ENCODE results near the gene C1QTNF9.

Gene C1QTNF9

DNA sequence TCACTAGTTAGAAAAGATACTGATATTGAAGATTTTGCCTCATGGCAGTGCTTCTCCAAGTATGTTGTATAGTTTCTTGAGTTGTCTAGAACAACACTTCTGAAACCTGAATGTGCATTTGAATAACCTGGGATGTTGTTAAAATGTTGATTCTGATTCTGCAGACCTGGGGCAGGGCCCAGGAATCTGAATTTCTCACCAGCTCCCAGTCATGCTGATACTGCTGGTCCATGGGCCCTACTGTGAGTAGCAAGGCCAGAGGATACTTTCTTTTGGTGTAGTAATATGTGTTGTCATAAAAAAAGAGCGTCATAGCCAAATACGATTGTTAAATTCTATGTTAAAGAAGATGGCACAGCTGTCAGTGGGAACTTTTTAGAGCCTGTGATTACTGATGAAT, 41.6 kb upstream of the C1QTNF9 start:
- no peak for TF ChIP-seq NFIC (IDR thresholded peaks at IDR 0.05)

DNA sequence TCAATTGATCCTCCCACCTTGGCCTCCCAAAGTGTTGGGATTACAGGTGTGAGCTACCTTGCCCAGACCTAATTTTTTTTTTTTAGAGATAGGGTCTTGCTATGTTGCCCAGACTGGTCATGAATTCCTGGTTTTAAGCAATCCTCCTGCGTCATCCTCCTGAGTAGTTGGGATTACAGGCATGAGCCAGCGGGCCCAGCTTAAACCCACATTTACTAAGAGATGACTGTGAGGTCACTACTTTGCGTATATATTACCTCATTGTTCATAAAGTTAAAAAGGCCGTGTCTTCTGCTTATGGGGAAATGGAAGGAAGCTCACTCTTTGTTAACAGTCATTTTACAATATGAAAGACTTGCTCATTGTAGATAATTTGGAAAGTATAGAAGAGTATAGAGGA, 39.6 kb upstream of the C1QTNF9 start:
- TF ChIP-seq, protein P1, sequence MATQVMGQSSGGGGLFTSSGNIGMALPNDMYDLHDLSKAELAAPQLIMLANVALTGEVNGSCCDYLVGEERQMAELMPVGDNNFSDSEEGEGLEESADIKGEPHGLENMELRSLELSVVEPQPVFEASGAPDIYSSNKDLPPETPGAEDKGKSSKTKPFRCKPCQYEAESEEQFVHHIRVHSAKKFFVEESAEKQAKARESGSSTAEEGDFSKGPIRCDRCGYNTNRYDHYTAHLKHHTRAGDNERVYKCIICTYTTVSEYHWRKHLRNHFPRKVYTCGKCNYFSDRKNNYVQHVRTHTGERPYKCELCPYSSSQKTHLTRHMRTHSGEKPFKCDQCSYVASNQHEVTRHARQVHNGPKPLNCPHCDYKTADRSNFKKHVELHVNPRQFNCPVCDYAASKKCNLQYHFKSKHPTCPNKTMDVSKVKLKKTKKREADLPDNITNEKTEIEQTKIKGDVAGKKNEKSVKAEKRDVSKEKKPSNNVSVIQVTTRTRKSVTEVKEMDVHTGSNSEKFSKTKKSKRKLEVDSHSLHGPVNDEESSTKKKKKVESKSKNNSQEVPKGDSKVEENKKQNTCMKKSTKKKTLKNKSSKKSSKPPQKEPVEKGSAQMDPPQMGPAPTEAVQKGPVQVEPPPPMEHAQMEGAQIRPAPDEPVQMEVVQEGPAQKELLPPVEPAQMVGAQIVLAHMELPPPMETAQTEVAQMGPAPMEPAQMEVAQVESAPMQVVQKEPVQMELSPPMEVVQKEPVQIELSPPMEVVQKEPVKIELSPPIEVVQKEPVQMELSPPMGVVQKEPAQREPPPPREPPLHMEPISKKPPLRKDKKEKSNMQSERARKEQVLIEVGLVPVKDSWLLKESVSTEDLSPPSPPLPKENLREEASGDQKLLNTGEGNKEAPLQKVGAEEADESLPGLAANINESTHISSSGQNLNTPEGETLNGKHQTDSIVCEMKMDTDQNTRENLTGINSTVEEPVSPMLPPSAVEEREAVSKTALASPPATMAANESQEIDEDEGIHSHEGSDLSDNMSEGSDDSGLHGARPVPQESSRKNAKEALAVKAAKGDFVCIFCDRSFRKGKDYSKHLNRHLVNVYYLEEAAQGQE (IDR thresholded peaks at IDR 0.05; ENCODE audit: low read depth) = no peak
- TF ChIP-seq FOXM1 (IDR thresholded peaks at IDR 0.05; ENCODE audit: borderline replicate concordance, low read depth) = no peak
- no peak for TF ChIP-seq RAD21 (IDR thresholded peaks at IDR 0.05; ENCODE audit: low read depth)

DNA sequence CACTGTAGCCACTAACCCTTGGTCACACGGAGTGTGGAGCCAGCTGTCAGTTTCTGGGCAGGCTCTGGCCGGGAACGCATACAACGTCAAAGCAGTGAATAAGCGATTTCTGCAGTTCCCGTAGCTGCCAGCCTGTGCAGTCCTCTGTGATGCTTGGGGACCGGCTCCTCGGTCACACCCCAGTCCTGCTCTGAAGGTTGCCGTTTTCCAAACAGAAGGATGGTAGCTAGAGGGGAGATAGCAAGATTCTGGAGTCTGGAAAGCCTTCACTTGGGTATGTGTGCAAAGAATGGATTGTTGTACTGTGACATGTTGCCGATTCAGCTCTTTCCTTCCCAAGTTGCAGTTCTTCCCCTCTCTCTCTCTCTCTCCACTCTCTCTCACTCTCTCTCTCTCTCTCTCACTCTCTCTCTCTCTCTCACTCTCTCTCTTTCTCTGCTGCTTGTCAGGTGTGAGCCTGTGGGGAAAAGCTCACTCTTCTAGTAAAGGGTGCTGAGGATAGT, 38.7 kb upstream of the C1QTNF9 start:
- TF ChIP-seq TAF1 (IDR thresholded peaks at IDR 0.05; ENCODE audit: low read depth) = no peak
- no peak for TF ChIP-seq TCF12 (IDR thresholded peaks at IDR 0.05; ENCODE audit: low read depth)
- TF ChIP-seq, protein P1 (IDR thresholded peaks at IDR 0.05; ENCODE audit: low read depth) = no peak
- no peak for TF ChIP-seq TEAD4 (IDR thresholded peaks at IDR 0.05)
- TF ChIP-seq CEBPB (IDR thresholded peaks at IDR 0.05) = no peak
- TF ChIP-seq CREB1 (IDR thresholded peaks at IDR 0.05; ENCODE audit: low read depth) = no peak
- no peak for TF ChIP-seq EGR1 (IDR thresholded peaks at IDR 0.05)
- no peak for TF ChIP-seq YY1 (IDR thresholded peaks at IDR 0.05; ENCODE audit: low read depth)
- no peak for TF ChIP-seq EP300 (IDR thresholded peaks at IDR 0.05; ENCODE audit: borderline replicate concordance)
- no peak for TF ChIP-seq FOXM1 (IDR thresholded peaks at IDR 0.05; ENCODE audit: borderline replicate concordance, low read depth)

DNA sequence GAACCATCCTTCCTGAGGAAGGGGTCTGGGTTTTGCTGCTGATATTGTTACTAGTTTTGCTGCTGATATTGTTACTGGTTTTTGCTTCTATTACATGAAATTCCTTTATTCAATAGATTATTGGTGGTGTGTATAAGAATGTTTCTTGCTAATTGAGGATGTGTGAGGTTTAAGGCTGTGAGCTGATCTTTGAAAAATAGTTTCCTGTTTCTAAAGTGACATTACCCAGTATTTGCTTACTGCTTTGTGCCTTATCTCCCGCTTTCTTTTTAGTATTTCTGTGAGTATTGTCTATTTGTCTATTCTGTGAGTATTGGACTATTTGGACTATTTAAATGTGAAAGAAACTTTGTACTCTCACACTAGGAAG, 38.2 kb upstream of the C1QTNF9 start:
- TF ChIP-seq CREB1 (IDR thresholded peaks at IDR 0.05; ENCODE audit: low read depth) (no peak), CEBPB (IDR thresholded peaks at IDR 0.05) (no peak), YY1 (IDR thresholded peaks at IDR 0.05; ENCODE audit: low read depth) (no peak), TAF1 (IDR thresholded peaks at IDR 0.05; ENCODE audit: low read depth) (no peak), NFIC (IDR thresholded peaks at IDR 0.05) (no peak), ZBTB7A (IDR thresholded peaks at IDR 0.05; ENCODE audit: low read depth) (no peak)
- TF ChIP-seq, protein P2, sequence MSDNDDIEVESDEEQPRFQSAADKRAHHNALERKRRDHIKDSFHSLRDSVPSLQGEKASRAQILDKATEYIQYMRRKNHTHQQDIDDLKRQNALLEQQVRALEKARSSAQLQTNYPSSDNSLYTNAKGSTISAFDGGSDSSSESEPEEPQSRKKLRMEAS (IDR thresholded peaks at IDR 0.05) = no peak

DNA sequence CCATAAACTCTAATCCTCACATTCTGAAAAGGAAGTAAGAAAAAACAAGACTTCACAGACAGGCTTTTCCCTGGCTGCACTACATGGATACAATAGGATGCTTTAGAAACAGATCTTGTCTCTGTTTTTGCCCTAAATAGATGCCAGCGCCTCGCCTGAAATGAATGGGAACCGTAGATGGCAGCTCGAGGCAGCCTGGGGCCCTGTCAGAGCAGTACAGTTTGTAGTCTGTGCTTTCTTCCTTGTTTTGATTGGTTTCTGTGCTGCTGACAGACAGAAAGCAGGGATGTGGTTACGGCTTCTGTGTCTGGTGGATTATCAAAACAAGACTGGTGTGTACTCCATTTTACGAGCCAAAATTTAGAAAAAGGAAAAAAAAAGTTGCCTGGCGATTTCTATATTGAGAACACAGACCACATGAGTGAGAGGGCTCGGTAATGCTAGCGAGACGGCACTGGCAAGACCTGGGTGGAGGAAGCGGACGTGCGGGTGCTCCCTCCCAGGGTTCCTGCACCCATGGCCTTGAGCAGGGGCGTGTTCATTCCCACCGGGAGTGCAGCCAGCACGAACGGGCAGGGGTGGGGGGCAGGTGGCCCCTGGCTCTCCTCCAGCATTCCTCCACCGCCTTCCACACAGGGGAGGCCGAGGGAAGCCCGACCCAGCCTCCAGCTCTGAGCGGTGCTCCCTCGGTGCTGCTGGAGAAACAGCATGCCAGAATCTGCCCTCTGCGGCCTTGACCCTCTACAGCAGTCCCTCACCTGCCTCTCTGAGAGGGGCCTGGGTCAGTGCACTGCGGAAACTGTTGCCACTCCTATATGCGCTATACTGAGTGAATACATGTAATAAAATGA, 37.6 kb upstream of the C1QTNF9 start:
- no peak for TF ChIP-seq CEBPB (IDR thresholded peaks at IDR 0.05)
- TF ChIP-seq TEAD4 (IDR thresholded peaks at IDR 0.05) = no peak
- TF ChIP-seq TAF1 (IDR thresholded peaks at IDR 0.05; ENCODE audit: low read depth) = no peak
- no peak for TF ChIP-seq EGR1 (IDR thresholded peaks at IDR 0.05)
- TF ChIP-seq, protein P1 (IDR thresholded peaks at IDR 0.05; ENCODE audit: low read depth) = no peak
- TF ChIP-seq, protein P3, sequence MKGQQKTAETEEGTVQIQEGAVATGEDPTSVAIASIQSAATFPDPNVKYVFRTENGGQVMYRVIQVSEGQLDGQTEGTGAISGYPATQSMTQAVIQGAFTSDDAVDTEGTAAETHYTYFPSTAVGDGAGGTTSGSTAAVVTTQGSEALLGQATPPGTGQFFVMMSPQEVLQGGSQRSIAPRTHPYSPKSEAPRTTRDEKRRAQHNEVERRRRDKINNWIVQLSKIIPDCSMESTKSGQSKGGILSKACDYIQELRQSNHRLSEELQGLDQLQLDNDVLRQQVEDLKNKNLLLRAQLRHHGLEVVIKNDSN (IDR thresholded peaks at IDR 0.05) = no peak
- TF ChIP-seq TCF12 (IDR thresholded peaks at IDR 0.05; ENCODE audit: low read depth) = no peak
- TF ChIP-seq YY1 (IDR thresholded peaks at IDR 0.05; ENCODE audit: low read depth) = no peak
- TF ChIP-seq EP300 (IDR thresholded peaks at IDR 0.05; ENCODE audit: borderline replicate concordance) = no peak
- TF ChIP-seq CREB1 (IDR thresholded peaks at IDR 0.05; ENCODE audit: low read depth) = no peak
- TF ChIP-seq RAD21 (IDR thresholded peaks at IDR 0.05; ENCODE audit: low read depth) = no peak
- TF ChIP-seq, protein P2 (IDR thresholded peaks at IDR 0.05) = no peak
- no peak for TF ChIP-seq ZBTB7A (IDR thresholded peaks at IDR 0.05; ENCODE audit: low read depth)
- TF ChIP-seq NFIC (IDR thresholded peaks at IDR 0.05) = no peak
- TF ChIP-seq FOXM1 (IDR thresholded peaks at IDR 0.05; ENCODE audit: borderline replicate concordance, low read depth) = no peak
